GM18499 (cell line): ENCODE measurements around the gene ASXL2.

ENCODE experiments used
- ATAC-seq: cut with Tn5 transposase; IDR thresholded peaks from one replicate; pipeline ENCODE4 v1.9.1; 2021; ENCODE audit warnings: moderate number of reproducible peaks; ENCODE audit not compliant: insufficient read depth, unreplicated experiment

The ASXL2 gene

GRCh38 chr2:25809646-25810045, 68.6 kb downstream of the ASXL2 start:
- ATAC-seq, result no peak

GRCh38 chr2:25808006-25808383, 70.3 kb downstream of the ASXL2 start:
- no peak for ATAC-seq

GRCh38 chr2:25806941-25807340, 71.3 kb downstream of the ASXL2 start:
- no peak for ATAC-seq

GRCh38 chr2:25805987-25806386, 72.3 kb downstream of the ASXL2 start:
- no peak for ATAC-seq

GRCh38 chr2:25804338-25804737, 73.9 kb downstream of the ASXL2 start:
- ATAC-seq, result no peak

GRCh38 chr2:25799301-25799700, 79.0 kb downstream of the ASXL2 start:
- ATAC-seq, result no peak

- ATAC-seq, result no peak
Measured at GRCh38 chr2:25797620-25798488, 80.4 kb downstream of the ASXL2 start.

- no peak for ATAC-seq
Measured at GRCh38 chr2:25794544-25795276, 83.6 kb downstream of the ASXL2 start.

GRCh38 chr2:25790074-25790790, 88.1 kb downstream of the ASXL2 start:
- no peak for ATAC-seq

GRCh38 chr2:25788457-25788856, 89.8 kb downstream of the ASXL2 start:
- no peak for ATAC-seq

- no peak for ATAC-seq
Measured at GRCh38 chr2:25787020-25787419, 91.3 kb downstream of the ASXL2 start.

GRCh38 chr2:25784404-25784803, 93.9 kb downstream of the ASXL2 start:
- no peak for ATAC-seq

GRCh38 chr2:25777077-25777476, 101.2 kb downstream of the ASXL2 start:
- no peak for ATAC-seq

GRCh38 chr2:25772078-25772477, 106.2 kb downstream of the ASXL2 start:
- ATAC-seq, result no peak

GRCh38 chr2:25763575-25763974, 114.7 kb downstream of the ASXL2 start:
- ATAC-seq, result no peak

GRCh38 chr2:25760297-25760696, 118.0 kb downstream of the ASXL2 start:
- no peak for ATAC-seq

- ATAC-seq, result no peak
Measured at GRCh38 chr2:25758348-25758747, 119.9 kb downstream of the ASXL2 start.

GRCh38 chr2:25757906-25758305, 120.4 kb downstream of the ASXL2 start:
- no peak for ATAC-seq

- ATAC-seq, result no peak
Measured at GRCh38 chr2:25756536-25756935, 121.8 kb downstream of the ASXL2 start.

- ATAC-seq, result no peak
Measured at GRCh38 chr2:25749676-25750075, 128.6 kb downstream of the ASXL2 start.

GRCh38 chr2:25744055-25744454, 134.2 kb downstream of the ASXL2 start:
- no peak for ATAC-seq
